NCI-H2029 treated with DMSO at 0.1 percent for 48 hours (cell line): ENCODE data around the gene SERPINA3.

ENCODE experiments used
- DNase-seq: peaks from one replicate; lab custom pipeline; 2025; lab: John Stamatoyannopoulos, UW

SERPINA3 gene

GRCh38 chr14:94655169-94655710 is 43.0 kb downstream of the SERPINA3 start:
- DNase-seq: no peak

DNA sequence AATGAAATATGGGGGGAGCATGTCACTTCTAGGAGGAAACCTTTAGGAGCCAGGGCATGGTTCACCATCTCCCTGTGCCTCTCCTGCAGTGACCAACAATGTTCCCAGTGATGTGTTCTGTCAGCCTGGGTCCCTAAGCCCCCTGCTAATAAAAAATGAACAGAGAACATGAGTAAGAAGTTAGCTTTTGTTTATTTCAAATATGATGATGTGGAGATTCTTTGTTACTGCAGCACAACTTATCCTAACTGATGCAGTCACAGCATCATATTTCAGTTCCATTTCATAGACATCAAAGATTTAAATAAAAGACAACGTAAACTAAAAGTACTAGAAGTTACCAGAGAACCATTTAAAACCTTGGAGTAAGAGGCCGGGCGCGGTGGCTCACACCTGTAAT is 43.9 kb downstream of the SERPINA3 start:
- no peak for DNase-seq

- DNase-seq: no peak
Measured at GRCh38 chr14:94659256-94659655, 47.1 kb downstream of the SERPINA3 start.

DNA sequence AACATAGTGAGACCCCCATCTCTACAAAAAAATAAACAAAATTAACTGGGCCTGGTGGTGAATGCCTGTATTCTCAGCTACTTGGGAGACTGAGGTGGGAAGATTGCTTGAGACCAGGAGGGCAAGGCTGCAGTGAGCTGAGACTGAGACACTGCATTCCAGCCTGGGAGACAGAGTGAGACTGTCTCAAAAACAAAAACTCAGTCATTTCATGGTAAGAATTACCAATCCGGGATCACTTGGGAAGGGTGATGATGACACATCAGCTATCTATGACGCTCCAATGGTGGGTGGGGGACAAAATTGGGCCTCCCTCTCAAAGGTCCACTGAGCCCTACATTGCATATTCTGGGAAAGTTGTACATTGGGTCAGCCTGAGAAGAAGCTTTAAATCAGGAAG is 47.7 kb downstream of the SERPINA3 start:
- DNase-seq: no peak

DNA sequence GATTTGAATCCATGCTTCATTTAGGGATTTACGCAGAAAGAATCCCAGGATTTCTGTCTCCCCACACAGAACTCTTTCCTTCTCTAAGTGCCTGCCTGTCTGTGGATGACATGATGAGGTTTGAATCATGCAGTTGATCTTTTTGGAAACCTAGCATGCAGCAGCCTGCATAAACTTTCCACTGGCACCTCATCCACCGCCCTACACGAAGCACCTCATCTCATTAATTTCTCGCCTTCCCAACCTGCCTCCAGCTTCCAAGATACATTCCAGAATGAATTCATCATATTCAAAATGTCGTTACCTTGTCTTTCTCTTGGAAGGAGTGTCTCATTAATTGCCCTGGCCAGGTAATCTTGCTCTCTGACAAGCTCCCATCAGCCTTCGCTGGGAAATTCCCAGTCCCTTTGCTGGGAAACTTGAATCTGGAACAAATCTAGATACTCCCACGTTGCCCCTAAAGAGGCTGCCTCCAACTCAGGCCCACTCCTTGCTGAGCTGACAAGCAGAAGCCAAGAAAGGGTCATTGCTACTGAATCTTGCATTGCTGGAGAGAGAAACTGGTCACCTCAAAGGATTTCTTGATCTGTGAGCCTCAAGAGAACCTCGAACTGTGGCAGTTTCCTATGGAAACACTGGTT is 48.2 kb downstream of the SERPINA3 start:
- no peak for DNase-seq

GRCh38 chr14:94663538-94663937 is 51.3 kb downstream of the SERPINA3 start:
- no peak for DNase-seq

- DNase-seq: no peak
Measured at GRCh38 chr14:94663965-94664704, 51.9 kb downstream of the SERPINA3 start.

- DNase-seq: no peak
Measured at GRCh38 chr14:94665121-94665520, 52.9 kb downstream of the SERPINA3 start.

GRCh38 chr14:94665544-94665943 is 53.4 kb downstream of the SERPINA3 start:
- no peak for DNase-seq

DNA sequence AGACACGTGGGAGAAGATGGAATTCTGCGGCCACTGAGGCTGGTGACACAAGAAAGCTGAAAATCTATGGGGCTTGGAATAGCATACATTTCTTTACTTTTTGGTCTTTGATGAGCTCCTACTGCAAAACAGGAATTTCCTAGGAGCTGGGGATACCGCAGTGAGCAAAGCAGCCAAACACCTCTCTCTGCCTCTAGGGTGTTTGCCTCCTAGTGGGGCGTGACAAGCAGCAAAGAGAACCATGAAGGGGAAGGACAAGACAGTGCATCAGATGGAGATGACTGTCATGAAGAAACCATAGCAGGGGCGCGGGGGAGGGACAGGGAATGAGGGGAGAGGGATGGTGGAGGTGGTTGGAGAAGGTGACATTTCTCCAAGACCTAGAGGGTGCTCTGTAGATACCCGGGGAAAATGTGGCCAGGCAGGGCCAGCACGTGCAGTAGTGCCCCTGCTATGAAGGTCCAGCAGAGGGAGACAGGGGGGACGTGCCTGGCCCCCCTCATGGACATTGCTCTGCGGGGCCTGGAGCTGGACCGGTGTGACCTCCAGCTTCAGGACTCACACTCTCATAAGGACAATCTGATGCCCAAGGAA is 58.6 kb downstream of the SERPINA3 start:
- no peak for DNase-seq

DNA sequence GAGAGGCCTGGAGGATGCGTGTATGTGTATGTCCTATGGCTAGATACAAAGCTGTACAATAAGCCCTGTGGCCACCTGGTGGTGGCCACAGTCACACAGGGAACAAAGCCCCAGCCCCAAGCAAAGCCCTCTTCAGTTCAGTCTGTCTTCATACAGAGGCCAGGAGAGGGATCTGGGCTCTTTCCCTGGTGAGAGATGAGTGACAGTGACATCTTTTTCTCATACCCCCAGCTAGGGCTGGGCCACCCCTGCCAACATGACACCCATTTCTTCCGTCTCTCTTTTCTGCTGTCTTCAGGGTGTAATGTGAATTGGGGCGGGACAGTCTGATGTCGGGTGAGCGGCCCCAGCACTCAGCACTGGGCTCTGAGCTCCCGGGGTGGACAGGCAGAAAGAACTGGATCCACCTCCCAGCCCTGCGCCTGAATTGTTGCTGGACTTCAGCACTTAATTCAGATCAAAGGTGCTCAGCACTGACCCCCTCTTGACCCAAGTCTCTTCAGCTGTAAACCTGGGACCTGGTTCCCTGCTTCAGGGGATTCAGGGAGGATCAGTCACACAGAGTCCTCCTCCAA is 59.8 kb downstream of the SERPINA3 start:
- no peak for DNase-seq

DNA sequence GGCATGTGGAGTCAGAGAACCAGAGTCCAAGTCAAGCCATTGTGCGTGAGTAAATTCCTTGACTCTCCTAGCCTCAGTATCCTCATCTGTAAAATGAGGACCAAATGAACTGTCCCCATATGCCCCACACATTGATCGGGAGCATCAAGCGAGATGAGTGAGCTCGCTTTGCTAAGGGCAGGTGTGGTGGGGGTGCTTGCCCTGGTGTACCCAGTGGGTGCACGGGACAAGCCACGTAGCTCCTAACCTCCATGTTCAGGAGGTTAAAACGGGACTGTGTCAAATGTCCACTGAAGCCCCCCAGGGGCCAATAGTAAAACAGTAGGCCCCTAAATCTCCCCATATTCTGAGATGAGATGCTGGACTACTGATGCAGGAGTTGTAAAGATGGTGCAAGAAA is 60.9 kb downstream of the SERPINA3 start:
- DNase-seq: no peak
